Measurements from ENCODE around the gene LRRC27. TPM values are rescaled to one million over a fixed set of nuclear protein-coding genes. Genes with fewer than 3 reads are reported as not detected.

Gene LRRC27
- total RNA-seq, 1 donor from 2014 or later: 3.8 TPM

DNA sequence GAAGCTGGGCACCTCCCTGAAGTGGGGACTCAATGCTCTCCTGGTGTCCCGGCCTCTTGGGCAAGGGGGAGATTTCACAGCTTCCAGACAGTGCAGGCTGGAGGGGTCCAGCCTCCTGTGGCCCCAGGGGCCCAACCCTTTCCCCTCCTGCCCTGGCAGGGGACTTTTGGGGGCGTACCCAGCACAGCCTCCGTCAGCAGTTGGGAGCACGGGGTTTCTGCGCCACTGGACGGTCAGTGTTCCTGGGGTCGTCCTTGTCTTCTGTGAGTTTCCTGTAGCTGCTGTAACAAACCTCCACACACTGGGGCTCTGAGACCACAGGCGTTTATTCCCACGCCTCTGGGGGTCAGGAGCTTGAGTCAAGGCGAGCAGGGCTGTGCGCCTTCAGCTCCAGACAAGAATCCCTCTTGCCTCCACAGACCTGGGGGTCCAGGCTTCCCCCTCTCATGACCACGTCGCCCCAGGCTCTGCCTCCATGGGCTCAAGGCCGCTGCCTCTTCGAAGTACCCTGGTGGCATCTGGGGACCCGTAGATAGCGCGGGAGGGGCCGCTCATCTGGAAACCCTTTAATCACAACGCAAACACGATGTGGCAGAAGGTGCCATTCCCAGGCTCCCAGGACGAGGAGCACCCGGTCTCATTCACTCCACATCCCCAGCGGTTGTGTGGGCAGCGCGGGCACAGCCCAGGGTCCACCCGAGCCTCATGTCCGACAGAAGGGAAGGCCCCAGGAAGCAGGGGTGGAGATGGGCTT, 79.0 kb downstream of the LRRC27 start:
- peaks cover 6% of the 10 kb centered on the region for H3K36me3 ChIP-seq
- H3K27me3 ChIP-seq (ENCODE audit: low read depth): no peaks in the 10 kb centered on the region
- intact Hi-C loops (cut with micrococcal nuclease): no loop called here
- H3K4me3 ChIP-seq: peak overlapping the region; percentile 29
- peak overlapping the region; percentile 70 for H3K27ac ChIP-seq (replicated peaks)
- H3K9me3 ChIP-seq (replicated peaks): no peaks in the 10 kb centered on the region
- peaks cover 64% of the 10 kb centered on the region for H3K4me1 ChIP-seq
- TF ChIP-seq, protein P1, sequence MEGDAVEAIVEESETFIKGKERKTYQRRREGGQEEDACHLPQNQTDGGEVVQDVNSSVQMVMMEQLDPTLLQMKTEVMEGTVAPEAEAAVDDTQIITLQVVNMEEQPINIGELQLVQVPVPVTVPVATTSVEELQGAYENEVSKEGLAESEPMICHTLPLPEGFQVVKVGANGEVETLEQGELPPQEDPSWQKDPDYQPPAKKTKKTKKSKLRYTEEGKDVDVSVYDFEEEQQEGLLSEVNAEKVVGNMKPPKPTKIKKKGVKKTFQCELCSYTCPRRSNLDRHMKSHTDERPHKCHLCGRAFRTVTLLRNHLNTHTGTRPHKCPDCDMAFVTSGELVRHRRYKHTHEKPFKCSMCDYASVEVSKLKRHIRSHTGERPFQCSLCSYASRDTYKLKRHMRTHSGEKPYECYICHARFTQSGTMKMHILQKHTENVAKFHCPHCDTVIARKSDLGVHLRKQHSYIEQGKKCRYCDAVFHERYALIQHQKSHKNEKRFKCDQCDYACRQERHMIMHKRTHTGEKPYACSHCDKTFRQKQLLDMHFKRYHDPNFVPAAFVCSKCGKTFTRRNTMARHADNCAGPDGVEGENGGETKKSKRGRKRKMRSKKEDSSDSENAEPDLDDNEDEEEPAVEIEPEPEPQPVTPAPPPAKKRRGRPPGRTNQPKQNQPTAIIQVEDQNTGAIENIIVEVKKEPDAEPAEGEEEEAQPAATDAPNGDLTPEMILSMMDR (IDR thresholded peaks at IDR 0.05; ENCODE audit: borderline replicate concordance): no peak
- DNase-seq: no peak

DNA sequence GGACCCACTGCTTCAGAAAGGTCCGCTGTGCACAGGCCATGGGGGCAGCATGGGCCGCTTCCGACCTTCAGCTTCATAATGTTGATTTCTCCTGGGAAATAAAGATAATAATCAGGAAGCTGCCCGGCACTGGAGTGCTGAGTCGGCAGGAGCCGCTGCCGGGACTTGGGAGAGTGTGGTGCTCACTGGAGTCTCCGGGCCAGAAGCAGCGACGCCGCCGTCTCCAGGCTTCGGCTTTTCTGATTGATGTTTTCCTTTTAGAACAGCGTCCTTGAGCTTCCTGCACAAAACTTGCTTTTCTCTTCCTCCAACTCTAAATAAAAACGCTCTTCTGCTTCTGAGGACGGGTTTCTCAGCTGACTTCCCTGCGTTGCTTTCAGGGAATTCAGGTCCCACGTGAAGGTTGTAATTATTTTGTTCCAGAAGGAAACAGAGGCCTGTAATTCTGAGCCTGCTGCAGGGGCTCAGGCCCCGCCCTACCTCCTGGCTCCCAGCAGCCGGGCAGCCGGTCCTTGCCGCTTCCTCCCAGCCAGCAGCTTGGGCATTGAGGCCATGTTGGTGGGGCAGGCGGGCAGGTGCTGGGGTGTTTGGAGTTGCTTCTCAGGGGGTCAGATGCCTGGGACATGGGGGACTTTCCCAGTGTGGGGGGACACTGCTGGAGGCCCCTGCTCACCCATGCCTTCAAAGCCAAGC, 79.7 kb downstream of the LRRC27 start:
- Histone ChIP-seq H3K27ac (replicated peaks) (peak overlapping the region; percentile 70), H3K9me3 (replicated peaks) (no peaks in the 10 kb centered on the region), H3K4me3 (peak overlapping the region; percentile 29), H3K27me3 (ENCODE audit: low read depth) (no peaks in the 10 kb centered on the region), H3K4me1 (peaks cover 64% of the 10 kb centered on the region), H3K36me3 (no peaks in the 10 kb centered on the region)
- TF ChIP-seq, protein P1 (IDR thresholded peaks at IDR 0.05; ENCODE audit: borderline replicate concordance): no peak
- no peak for DNase-seq
- intact Hi-C loops (cut with micrococcal nuclease): no loop called here

DNA sequence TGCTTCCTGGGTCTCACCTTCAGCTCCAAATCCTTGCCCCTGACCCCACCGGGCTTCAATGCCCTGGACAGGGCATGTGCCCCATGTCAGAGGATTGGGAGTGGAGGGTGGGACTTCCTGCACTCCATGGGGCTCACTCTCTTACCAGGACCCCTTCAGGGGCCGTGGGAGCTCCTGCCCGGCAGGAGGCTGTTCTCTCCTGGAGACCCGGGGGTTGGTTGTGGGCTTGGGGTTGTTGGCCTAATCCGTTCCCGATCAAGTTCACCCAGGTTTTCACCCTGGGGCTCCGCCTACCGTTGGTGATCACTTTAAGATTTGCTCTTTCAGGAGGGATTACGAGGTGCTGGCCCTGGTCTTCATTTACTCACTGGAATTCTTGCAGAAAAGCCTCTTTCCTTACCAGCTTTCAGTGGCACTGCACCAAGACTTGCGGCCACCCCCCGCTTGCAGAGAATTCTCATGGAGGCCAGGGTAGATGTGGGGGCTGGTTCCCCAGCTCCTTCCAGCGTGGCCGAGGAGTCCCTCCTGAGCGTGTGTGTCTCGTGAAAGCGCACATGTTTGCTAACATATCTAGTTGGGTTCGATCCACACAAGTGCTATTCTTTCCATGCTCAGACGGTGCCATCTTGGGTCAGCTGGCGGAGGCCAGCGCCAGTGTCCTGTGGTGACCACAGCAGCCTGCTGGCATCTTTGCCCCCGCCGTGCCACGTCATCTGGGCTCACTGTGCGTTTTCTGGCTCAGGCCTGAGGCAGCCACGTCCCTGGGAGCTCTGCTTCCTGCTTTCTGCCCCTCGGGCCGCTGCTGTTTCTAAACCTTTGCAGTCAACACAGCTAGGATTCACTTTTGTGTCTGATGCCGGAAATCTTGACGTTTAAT, 80.6 kb downstream of the LRRC27 start:
- Histone ChIP-seq H3K4me1 (peaks cover 62% of the 10 kb centered on the region), H3K27ac (replicated peaks) (peak overlapping the region; percentile 70), H3K4me3 (no peak overlapping the region), H3K27me3 (ENCODE audit: low read depth) (no peaks in the 10 kb centered on the region), H3K9me3 (replicated peaks) (no peaks in the 10 kb centered on the region), H3K36me3 (no peaks in the 10 kb centered on the region)
- TF ChIP-seq, protein P1 (IDR thresholded peaks at IDR 0.05; ENCODE audit: borderline replicate concordance): no peak
- intact Hi-C loops (cut with micrococcal nuclease): no loop called here
- DNase-seq: no peak

DNA sequence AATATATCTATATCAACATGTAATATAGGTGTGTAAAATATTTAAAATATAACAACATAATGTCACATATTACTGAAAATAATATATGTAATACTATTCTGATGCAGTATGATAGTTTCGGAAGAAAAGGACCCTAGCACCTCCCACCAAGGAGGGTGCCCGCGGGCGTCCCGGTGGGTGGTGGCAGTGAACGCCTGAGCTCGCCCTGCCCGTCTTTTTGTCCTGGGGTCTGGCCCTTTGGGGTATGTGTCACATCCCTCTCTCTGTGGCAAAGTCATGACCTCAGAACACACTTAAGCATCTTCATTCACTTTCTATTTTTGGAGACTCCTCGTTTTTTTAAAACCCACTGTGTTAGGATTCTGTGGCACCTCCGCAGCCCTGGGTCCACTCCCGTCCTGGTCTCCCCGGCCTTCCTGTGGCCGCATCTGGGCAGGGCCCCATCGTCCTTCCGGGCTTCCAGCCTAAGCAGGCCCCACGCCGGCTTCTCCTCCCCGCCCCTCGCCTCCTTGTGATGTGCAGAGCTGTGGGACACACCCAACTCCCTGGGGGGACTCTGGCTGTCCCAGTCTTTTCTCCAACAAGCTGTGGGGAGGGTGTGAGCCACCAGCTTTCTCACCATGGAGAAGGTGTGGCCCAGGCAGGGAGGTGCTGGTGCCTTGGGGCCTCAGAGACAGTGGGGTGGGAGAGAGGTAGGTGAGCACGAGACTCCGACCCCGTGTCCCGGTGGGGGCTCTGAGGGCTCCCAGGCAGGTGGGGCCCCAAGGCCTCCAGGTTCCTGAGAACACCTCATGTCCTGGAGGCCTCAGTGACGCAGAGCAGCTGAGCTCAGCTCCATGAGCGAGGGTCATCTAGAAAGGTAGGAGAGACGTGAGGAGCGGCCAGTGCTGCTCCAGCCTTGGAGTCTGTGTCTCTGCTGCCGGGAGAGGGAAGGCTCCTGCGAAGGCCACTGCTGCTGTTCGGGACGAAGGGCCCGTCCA, 81.5 kb downstream of the LRRC27 start:
- no peak for DNase-seq
- Histone ChIP-seq H3K9me3 (replicated peaks) (no peaks in the 10 kb centered on the region), H3K4me3 (no peak overlapping the region), H3K4me1 (peaks cover 62% of the 10 kb centered on the region), H3K27me3 (ENCODE audit: low read depth) (no peaks in the 10 kb centered on the region), H3K27ac (replicated peaks) (peak overlapping the region; percentile 70), H3K36me3 (no peaks in the 10 kb centered on the region)
- TF ChIP-seq, protein P1 (IDR thresholded peaks at IDR 0.05; ENCODE audit: borderline replicate concordance): no peak
- intact Hi-C loops (cut with micrococcal nuclease): no loop called here
